Smooth muscle cell (in vitro differentiated cells): Measurements from ENCODE around the gene UNC45A. TPM values are rescaled to one million over a fixed set of nuclear protein-coding genes. Genes with fewer than 3 reads are reported as not detected.
A peak's percentile ranks its signal among the peaks of the same experiment; 100 is the strongest.

Source experiments
- DNase-seq: peaks from one replicate; lab custom pipeline; 2025; ENCODE audit not compliant: unreplicated experiment; lab: John Stamatoyannopoulos, UW
- H2AFZ ChIP-seq: fragments of 200-600 bp; sonication (generic); 2 replicates; pipeline ENCODE4 v1.6.0; 2016; ENCODE audit warnings: antibody characterized with exemption, low read depth, mild to moderate bottlenecking
- H3F3A ChIP-seq: fragments of 200-600 bp; sonication (generic); 2 replicates; pipeline ENCODE4 v1.6.0; 2017; ENCODE audit warnings: antibody characterized with exemption, low read depth
- H3K27ac ChIP-seq: fragments of 200-600 bp; sonication (generic); 2 replicates; pipeline ENCODE4 v1.5.1; 2016; ENCODE audit warnings: low read depth, mild to moderate bottlenecking
- H3K27me3 ChIP-seq: fragments of 200-600 bp; sonication (generic); 2 replicates; pipeline ENCODE4 v1.6.1; 2016; ENCODE audit warnings: low read depth, mild to moderate bottlenecking
- H3K36me3 ChIP-seq: fragments of 200-600 bp; sonication (generic); 2 replicates; pipeline ENCODE4 v1.5.1; 2016; ENCODE audit warnings: low read depth
- H3K4me1 ChIP-seq: fragments of 200-600 bp; sonication (generic); 2 replicates; pipeline ENCODE4 v1.5.1; 2016; ENCODE audit warnings: low read depth
- H3K4me2 ChIP-seq: fragments of 200-600 bp; sonication (generic); 2 replicates; pipeline ENCODE4 v1.6.0; 2016; ENCODE audit warnings: mild to moderate bottlenecking
- H3K4me3 ChIP-seq: fragments of 200-600 bp; sonication (generic); 2 replicates; pipeline ENCODE4 v1.5.1; 2016; ENCODE audit warnings: mild to moderate bottlenecking
- H3K79me2 ChIP-seq: fragments of 200-600 bp; sonication (generic); 2 replicates; pipeline ENCODE4 v1.6.0; 2016; ENCODE audit warnings: low read depth, mild to moderate bottlenecking
- H3K9ac ChIP-seq: fragments of 200-600 bp; sonication (generic); 2 replicates; pipeline ENCODE4 v1.6.0; 2016; ENCODE audit warnings: low read depth
- H3K9me3 ChIP-seq: fragments of 200-600 bp; sonication (generic); replicated peaks from 2 replicates; pipeline ENCODE4 v1.5.1; 2016; ENCODE audit warnings: low read depth
- H4K20me1 ChIP-seq: fragments of 200-600 bp; sonication (generic); 2 replicates; pipeline ENCODE4 v1.6.0; 2016; ENCODE audit warnings: low read depth
- CTCF ChIP-seq: fragments of 200-600 bp; sonication (generic); IDR thresholded peaks from 2 replicates; pipeline ENCODE4 v1.5.1; 2017; ENCODE audit warnings: borderline replicate concordance, mild to moderate bottlenecking, antibody characterized with exemption; ENCODE audit not compliant: insufficient read depth, poor library complexity, severe bottlenecking
- WGBS: methylation state at CpG from one replicate; pipeline ENCODE4 v1.1.7; 2016; ENCODE audit warnings: low lambda C conversion rate; 5-methylcytosine and 5-hydroxymethylcytosine counted together
- polyA plus RNA-seq: library from polyadenylated mRNA; unstranded; fragments of >200 nt; fragmentation: Nextera tagmentation; extraction: Ambion mirVana; gene quantifications from 2 replicates; pipeline ENCODE4 v1.2.1, GENCODE V29; 2016
- total RNA-seq: library from RNA; depleted of rRNA; stranded (reverse); fragments of >200 nt; gene quantifications from 2 replicates; pipeline ENCODE4 v1.2.3, GENCODE V29; 2014

The UNC45A gene
- total and polyA plus RNA-seq, 2 experiments from 2014 or later = 57.5 to 66.6 TPM

GRCh38 chr15:90930861-90931574 is 4.1 kb upstream of the UNC45A start:
- no peak overlapping the region for H3K9ac ChIP-seq
- H3K27me3 ChIP-seq = no peaks in the 10 kb centered on the region
- DNase-seq = no peak
- WGBS = 92% methylated on average over 15 of the region's 15 CpGs
- H3K4me3 ChIP-seq = no peak overlapping the region
- H3K9me3 ChIP-seq = no peaks in the 10 kb centered on the region
- peaks cover under 1% of the 10 kb centered on the region for H4K20me1 ChIP-seq
- peaks cover 1% of the 10 kb centered on the region for H3K4me1 ChIP-seq
- H3K4me2 ChIP-seq = no peak overlapping the region
- TF ChIP-seq CTCF = no peak
- peaks cover 7% of the 10 kb centered on the region for H3K79me2 ChIP-seq
- H2AFZ ChIP-seq = no peak overlapping the region
- H3F3A ChIP-seq = peaks cover 4% of the 10 kb centered on the region
- H3K27ac ChIP-seq = no peak overlapping the region
- no peaks in the 10 kb centered on the region for H3K36me3 ChIP-seq

GRCh38 chr15:90931575-90931827 is 3.6 kb upstream of the UNC45A start:
- Histone ChIP-seq H3K27ac (no peak overlapping the region), H3F3A (peaks cover 4% of the 10 kb centered on the region), H3K4me3 (peak overlapping the region; percentile 90), H4K20me1 (peaks cover 5% of the 10 kb centered on the region), H3K9me3 (no peaks in the 10 kb centered on the region), H3K4me2 (peak overlapping the region; percentile 99), H3K9ac (no peak overlapping the region), H3K4me1 (peaks cover 6% of the 10 kb centered on the region), H3K79me2 (peaks cover 12% of the 10 kb centered on the region), H3K27me3 (no peaks in the 10 kb centered on the region), H2AFZ (no peak overlapping the region), H3K36me3 (no peaks in the 10 kb centered on the region)
- no peak for TF ChIP-seq CTCF
- DNase-seq = no peak
- WGBS = 49% methylated on average over 6 of the region's 6 CpGs

GRCh38 chr15:90931828-90932659 is 3.0 kb upstream of the UNC45A start, which contains the start of gene HDDC3:
Gene HDDC3 (minus strand): TSS chr15:90932549. CDS start chr15:90932540, 9 bp downstream.
- DNase-seq = peak; percentile 63
- H3K27ac ChIP-seq = no peak within 1 kb of the TSS

More at GRCh38 chr15:90931828-90932659, 3.0 kb upstream of the UNC45A start, which contains the start of gene HDDC3:
- H3K27me3 ChIP-seq = no peaks in the 10 kb centered on the region
- H4K20me1 ChIP-seq = peaks cover 5% of the 10 kb centered on the region
- H3K36me3 ChIP-seq = no peaks in the 10 kb centered on the region
- peak within 1 kb of the TSS; percentile 90 for H3K4me3 ChIP-seq
- peak within 1 kb of the TSS; percentile 34 for H3K9ac ChIP-seq
- peak; percentile 95 for TF ChIP-seq CTCF
- peak within 1 kb of the TSS; percentile 96 for H2AFZ ChIP-seq
- WGBS = under 1% methylated on average over 52 of the region's 52 CpGs
- H3K4me1 ChIP-seq = peaks cover 6% of the 10 kb centered on the region
- H3K9me3 ChIP-seq = no peaks in the 10 kb centered on the region
- peak within 1 kb of the TSS; percentile 99 for H3K4me2 ChIP-seq
- H3K79me2 ChIP-seq = peaks cover 12% of the 10 kb centered on the region
- H3F3A ChIP-seq = peaks cover 4% of the 10 kb centered on the region
